Amniotic epithelial cell (primary cell): ENCODE data around the gene MRPL19.
"Not testable (repeated sequence)": the region's sequence is repeated elsewhere in the genome, so short reads cannot be mapped to it uniquely, and the experiment has no call there.

Experiments used
- DNase-seq: peaks from one replicate; pipeline ENCODE4 v3.0.0-alpha.2; 2010; ENCODE audit warnings: low read depth

The MRPL19 gene

DNA sequence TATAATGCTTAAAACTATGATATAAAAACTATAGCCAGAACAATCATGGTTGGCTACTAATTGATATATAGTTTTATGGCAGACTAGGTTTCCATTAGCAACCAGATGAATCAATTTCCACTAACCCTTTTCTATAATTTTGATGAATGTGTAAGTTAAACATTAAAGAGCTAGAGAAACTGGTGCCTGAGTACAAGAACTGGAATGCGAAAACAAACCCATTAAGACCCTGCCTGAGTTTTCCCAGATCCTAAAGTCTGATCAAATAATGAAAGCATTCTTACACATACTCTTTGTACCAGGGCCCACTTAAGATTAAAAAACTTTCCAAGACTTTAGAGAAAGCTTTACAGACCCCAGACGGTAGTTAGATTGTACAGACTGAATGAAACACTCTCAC lies 21.3 kb downstream of the MRPL19 start:
- DNase-seq = peak; percentile 17

DNA sequence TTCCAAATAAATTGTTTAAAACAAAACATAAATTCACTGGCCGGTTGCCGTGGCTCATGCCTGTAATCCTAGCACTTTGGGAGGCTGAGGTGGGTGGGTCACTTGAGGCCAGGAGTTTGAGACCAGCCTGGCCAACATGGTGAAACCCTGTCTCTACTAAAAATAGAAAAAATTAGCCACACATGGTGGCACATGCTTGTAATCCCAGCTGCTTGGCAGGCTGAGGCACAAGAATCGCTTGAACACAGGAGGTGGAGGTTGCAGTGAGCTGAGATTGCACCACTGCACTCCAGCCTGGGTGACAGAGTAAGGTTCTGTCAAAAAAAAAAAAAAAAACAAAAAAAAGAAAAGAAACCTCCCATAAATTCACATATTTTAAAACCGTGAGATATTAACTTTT lies 28.8 kb downstream of the MRPL19 start:
- DNase-seq = not testable (repeated sequence)

DNA sequence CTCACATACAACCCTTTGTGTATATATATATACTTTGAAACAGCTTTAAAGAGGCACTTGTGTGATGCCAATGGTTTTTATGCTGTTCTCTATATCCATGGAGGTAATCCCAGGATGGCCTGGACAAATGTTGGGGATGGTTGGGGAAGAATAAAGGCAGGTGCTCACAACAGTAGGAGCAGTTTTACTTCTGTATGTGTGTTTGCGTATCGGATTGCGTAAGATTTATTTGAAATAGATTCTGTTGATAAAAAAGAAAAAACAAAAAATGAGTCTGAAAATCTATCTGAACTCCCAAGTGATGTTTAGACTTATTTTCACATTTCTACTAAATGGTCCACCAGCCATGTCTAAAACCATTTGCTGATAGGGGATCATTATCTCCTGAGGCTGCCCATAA lies 29.3 kb downstream of the MRPL19 start:
- no peak for DNase-seq

DNA sequence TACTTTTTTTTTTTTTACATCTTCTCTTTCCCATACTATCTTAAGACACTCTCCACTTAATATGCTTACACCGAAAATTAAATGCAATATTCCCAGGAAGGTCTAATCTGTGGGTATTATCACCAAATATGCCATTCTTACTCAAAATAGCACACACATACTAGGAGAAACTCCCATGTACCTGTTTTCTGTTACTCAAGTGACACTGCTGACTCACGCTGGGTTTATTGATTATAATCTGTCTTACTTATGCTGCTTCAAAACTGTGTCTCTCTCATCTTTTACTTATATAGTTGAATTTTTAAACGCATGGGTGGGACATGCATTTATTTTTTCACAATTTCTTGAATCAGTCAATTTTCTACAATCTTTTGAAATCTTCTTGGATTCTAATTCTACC lies 29.9 kb downstream of the MRPL19 start:
- DNase-seq = no peak

DNA sequence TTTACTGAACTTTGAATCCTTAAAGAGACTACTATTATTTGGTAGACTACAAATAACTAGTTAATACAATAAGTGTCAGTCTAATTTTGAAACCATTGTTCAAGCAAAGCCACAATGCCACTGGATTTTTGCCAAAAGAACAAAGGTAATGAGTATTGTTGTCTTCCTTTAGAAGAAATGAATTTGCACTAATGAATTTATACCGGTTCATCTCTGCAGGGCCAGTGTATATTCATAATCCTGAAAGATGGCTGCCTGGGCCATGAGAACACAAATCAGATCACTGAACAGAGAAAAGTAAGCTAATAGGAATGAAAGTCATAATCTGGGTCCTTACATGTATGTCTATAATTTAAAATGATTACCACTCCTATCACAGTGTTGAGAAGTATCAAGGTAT lies 33.0 kb downstream of the MRPL19 start:
- DNase-seq = no peak

DNA sequence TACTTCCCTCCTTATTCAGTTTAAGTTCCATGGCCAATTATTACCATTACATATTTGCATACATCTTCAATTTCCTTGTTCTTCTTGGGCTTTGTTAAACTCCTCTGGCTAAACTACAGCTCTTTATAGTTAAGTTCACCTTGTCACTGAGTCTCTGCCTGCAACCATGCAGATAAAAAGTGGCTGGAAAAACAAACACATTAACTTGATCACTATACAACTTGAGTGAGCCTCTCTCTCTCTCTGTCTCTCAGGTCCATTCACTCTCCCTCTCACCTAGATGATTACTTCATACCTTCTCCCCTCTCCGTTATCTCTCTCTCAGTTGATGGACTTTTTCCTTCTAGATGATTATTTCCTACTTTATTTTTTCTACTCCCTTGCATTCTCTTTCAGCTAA lies 33.8 kb downstream of the MRPL19 start:
- DNase-seq = no peak

DNA sequence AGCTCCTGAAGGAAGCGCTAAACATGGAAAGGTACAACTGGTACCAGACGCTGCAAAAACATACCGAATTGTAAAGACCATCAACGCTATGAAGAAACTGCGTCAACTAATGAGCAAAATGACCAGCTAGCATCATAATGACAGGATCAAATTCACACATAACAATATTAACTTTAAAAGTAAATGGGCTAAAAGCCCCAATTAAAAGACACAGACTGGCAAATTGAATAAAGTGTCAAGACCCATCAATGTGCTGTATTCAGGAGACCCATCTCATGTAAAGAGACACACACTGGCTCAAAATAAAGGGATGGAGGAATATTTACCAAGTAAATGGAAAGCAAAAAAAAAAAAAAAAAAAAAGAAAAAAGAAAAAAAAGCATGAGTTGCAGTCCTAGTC lies 36.8 kb downstream of the MRPL19 start:
- not testable (repeated sequence) for DNase-seq

DNA sequence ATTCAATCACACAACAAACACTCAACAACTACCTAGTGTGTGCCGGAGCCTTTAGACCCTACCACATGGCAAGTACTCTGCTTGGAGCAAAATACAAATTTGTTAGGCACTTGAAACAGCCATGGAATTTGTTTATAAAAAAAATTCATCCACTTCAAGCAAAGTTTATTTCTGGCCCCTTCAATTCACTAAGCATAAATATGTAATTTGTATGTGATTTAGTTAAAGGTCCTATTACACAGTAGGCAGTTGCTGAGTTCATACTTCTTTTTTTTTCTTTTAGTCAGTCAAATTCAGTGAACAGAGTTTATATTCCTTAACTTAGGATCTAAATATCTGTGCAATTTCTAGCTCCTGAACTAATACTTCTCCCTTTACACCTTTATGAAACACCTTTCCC lies 41.6 kb downstream of the MRPL19 start:
- no peak for DNase-seq

DNA sequence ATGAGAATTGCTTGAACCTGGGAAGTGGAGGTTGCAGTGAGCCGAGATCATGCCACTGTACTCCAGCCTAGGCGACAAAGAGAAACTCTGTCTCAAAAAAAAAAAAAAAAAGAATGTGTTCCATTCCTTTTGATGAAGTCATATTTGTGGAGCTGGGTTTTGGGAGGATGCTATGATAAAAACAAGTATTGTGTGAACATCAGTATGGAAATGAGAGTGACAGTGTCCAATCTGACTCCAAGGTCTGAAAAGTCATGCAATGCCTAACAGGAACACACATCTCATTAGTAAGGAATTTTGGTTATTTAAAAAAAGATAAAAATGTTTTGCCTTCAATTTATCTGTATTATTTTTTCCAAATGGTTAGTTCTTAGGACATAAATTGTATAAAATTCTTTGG lies 52.3 kb downstream of the MRPL19 start:
- DNase-seq = peak; percentile 28

DNA sequence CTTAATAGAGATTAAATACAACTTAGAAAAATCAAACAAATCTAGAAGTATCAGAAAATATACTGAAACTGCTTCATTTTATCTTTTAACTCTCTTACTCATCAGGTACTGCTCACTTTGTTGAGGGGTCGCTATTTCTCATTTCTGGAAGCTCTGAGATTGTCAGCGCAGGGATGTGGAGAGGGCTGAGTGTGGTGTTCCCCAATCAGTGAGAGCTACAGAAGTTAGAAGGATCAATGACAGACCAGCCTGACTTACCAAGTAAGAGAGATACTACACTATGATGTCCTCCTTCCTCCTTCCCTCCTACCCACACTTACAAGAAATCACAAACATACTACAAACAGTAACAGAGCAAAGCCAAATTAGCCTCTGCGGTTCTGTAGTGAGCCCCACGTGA lies 56.0 kb downstream of the MRPL19 start:
- DNase-seq = no peak

DNA sequence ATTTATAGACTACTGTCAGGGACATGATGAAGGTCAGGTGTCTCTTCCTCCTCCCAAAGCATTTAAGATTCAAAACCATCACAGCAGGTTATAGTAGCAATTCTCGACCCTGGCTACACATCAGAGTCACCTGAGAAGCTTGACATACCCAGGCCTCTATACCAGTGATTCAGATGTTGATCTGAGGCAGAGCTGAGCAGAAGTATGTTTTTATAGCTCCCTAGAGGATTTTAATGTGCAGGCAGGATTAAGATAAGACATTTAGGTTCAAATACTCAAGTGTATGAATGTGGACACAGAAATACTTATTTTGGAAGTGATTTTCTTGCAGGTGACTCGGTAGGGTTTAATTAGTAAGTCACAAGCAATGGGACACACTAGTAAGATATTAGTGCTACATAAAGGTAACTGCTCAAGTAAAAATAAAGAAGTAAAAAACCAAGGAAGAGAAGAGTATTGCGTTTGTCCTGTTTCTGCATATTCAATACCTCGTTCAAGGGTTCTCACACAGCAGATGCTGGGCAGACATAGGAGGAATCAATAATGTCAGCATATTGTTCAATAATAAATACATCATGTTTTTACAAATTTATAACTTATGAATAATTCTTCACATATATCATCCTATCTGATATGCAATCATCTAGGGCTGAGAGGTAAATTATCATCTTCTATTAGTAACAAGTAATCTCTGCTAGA lies 57.2 kb downstream of the MRPL19 start:
- no peak for DNase-seq

DNA sequence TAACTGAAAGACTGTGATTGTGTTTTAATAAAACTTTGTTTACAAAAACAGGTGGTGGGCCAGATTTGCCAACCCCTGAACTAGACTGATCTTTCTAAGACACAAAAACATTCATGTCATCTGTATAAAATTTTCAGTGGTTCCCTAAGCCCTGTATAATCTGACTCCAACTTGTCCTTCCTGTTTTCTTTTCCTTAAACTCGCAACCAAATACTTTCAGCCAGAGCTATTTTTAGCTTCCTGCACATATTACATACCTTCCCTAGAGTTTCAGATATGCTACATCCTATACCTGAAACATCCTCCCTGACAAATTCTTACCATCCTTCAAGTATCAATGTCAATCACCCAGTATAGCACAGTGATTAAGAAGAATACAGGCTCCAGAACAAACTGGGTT lies 59.3 kb downstream of the MRPL19 start:
- no peak for DNase-seq

DNA sequence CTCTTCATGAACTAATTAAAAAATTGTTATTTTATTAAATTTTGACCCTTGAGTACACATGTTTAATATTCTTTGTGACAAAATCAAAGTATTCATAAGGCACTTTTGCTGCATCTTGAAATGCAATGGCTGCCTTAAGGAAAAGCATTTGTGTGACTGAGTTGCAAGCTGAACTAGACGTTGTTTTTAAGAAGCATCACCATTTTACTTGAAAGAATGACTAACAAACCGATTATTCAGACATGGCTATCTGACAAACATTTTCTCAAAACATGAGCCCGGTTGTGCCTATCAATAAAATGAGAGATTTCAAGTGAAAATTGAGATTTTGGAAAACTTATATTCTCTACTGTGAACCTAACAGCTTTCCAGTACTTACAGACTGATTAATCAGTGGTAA lies 61.3 kb downstream of the MRPL19 start:
- no peak for DNase-seq

DNA sequence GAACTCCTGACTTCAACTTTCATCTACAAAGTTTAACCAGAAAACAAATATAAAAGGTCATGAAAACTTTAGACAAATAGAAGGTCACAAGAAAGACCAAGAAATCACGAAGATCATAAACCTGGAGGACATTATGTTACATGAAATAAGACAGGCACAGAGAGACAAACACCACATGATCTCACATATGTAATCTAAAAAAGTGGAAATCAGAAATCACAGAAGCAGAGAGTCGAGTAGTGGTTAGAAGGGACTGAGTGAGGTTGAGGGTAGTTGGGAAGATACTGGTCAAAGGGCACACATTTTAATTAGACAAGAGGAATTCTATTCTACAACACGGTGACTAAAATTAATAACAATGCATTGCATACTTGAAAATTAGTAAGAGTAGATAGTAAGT lies 62.7 kb downstream of the MRPL19 start:
- DNase-seq = no peak

DNA sequence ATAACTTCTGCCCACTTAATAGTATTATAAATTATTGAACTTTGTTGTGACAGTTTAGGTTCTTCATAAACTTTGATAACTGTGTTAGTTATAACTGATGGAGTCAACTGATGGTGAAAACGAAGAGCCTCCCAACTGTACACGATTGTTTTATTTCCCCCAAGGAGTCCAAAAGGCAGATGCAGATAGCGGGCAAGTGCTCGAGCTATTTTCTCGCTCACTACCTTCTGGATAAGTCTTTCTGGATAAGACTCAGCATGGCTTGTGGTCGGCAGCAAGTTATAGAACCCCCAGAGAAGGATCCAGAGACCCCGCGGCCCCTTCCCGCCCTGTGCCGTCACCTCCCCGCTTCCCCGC lies 63.6 kb downstream of the MRPL19 start:
- DNase-seq = peak; percentile 46

DNA sequence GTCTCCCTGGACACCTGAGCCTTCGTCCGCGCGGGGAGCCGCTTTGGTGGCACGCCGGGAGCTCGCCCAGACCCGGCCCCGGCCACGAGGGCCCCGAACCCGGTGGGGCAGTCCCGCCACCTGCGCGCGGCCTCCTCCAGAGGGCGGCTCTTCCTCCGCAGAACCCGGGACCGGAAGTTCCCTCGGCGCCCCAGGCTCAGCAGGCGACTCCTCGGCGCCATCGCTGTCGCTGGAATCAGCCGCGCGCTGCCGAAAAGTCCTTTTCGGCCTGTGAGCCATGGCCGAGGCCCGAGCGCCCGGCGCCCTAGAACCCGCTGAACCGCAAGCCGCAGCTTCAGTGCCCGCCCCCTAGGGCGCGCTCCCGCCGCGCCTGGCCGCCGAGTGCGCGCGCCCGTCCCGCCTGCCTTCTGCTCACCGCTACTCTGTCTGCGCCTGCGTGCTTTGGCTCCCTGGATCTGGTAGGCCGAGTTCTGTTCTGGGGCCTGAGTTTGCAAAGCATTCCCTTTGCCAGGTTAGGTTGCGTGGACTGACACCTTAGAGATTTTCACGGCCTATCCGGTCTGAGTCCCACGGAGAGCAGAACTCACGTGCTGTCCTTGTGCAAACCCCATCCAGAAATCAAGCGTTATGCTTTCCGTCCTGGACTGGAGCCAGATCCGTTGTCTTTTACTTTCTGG lies 64.1 kb downstream of the MRPL19 start, which contains the start of gene GCFC2:
Gene GCFC2, minus strand, starts transcription at position 339 of the 677 bp plus-strand sequence. Its CDS starts 60 bp downstream, at position 279.
- peak; percentile 84 for DNase-seq

DNA sequence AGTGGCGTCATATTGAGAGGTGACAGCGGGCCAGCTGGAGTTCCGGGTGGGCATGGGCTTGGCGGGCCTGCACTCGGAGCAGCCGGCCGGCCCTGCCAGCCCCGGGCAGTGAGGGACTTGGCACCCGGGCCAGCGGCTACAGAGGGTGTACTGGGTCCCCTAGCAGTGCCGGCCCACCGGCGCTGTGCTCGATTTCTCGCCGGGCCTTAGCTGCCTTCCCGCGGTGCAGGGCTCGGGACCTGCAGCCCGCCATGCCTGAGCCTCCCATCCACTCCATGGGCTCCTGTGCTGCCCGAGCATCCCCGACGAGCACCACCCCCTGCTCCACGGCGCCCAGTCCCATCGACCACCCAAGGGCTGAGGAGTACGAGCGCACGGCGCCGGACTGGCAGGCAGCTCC lies 65.0 kb downstream of the MRPL19 start:
- DNase-seq = not testable (repeated sequence)

DNA sequence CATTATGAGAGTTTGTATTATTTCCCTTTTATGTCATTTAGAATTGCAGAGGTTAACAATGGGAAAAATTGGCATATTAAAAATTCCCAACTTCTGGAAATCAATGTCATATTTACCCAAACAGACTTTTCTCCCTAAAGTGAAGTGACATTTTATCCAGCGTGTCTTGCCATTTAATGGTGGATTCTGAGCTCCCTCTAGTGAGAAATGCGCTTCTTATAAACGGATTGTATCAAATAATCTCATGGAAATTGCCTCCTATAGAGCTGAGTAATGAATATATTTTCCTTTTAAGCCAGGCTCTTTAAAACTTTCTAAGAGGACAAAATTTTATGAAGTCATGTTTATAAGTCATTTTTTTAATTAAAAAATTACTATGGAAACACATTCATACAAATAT lies 69.8 kb downstream of the MRPL19 start:
- DNase-seq = no peak

DNA sequence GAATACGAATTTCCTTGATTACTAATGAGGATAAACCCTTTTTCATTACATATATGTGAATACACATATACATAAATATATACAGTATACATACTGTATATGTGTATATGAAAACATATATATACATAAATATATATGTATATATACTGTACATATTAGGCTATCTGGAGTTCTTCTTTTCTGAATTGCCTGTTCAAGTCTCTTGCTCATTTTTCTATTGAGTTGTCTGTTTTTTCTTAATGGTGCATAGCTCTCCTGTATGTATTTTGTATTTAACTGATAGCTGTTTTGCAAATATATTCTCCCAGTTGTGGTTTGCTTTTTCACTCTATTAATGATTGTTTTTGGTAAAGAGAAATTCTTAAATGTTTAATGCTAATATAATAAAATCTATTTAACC lies 73.0 kb downstream of the MRPL19 start:
- DNase-seq = no peak

DNA sequence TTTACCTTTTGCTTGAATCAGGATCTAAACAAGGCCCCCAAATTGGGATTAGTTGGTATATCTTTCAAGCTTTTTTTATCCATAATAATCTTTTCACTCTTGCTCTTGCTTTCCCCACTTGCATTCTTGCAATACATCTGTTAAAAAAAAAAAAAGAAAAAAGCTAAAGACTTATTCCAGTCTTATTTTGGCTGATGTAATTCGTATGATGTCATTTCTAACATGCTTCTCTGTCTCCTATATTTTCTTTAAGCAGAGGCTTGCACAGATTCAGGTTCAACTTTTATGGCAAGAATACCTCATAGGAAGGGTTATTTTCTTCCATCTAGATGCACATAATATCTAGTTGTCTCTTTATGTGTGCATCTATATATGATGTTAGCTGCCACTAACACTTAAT lies 73.9 kb downstream of the MRPL19 start:
- no peak for DNase-seq

DNA sequence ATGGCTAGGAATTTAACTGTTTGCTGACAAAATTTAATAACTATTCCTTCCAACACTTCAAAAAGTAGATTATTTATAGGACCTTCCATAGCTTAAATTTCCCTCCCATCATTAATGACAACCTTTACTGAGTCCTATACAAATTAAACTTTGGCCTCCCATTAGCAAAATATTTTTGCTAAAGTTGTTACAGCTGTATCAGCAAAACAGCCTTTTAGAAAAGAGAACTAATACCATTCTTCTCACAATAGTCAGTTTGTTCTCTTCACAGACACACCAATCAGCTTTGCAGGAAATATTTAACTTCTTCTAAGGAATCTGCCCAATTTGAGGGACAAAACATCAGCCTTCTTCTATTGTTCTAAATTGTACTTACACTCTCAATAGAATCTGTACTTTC lies 76.1 kb downstream of the MRPL19 start:
- DNase-seq = no peak

DNA sequence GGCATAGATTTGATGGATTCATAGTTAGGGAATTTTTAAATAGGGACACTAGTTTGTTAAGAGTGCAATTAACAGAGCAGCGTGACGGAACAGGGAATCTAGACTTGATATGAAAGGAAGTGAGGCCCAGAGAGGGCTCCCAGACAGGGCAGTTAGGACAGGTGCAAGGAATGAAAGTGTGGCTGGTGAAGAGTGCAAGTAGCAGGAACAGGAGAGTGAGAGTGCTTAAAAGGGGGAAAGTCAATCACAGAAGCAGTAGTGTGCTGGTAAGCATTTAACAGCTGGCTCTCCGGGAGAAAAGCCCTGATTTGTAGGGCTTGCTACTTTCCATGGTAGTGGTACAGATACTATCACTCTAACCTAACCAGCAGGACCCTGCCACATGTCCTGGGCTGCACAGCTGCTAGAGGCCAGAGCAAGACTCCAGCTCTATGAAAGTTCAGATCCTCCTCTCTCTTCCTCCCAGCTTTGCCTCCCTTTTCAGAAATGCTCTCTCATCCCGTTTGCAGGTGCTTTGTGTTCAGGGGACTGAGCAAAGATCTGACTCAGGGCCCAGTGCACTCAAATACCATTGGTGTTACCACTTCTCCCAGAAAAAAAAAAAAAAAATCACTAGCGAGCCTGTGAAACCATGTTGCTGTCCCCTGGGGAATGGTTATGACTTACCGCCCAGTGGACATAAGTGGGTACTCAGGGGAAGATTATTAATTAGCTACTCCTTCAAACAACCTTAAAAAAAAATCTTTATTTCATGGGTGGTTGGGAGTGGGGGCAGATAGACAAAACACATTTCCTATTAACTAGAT lies 82.2 kb downstream of the MRPL19 start:
- no peak for DNase-seq

DNA sequence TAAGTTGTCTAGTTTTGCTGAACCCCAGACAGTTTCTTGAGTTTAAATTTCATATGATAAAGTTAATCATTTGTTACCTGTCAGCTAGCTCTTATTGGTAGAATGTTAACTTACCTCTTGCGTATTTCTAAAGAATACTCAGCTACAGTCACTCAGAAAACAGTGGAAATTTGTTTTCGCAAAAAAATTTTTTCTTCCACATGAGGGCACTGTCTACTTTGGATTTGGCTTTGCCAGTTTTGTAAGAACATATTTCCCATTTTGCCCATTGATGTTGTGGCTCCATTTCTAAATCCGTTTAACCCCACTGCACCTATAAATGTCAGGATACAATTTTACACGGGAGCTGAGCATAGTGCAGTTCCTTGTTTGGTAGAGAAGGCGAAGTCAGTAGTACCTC lies 83.3 kb downstream of the MRPL19 start:
- DNase-seq = no peak
